SK-N-SH (cell line): Measurements from ENCODE around the gene CD86. TPM values are rescaled to one million over a fixed set of nuclear protein-coding genes. Genes with fewer than 3 reads are reported as not detected.

Experiments used
- CTCF ChIA-PET: fragments of 300-600, 350-600 bp; formaldehyde crosslinking; extraction: SDS; loops from one replicate; lab custom pipeline; 2021; lab: Yijun Ruan, JAX
- POLR2A ChIA-PET: fragments of 350-600 bp; sonication (Branson Sonifier 250); formaldehyde crosslinking; extraction: SDS; loops from one replicate; lab custom pipeline; 2020; ENCODE audit warnings: antibody characterized with exemption, inconsistent platforms; lab: Yijun Ruan, JAX
- DNase-seq: peaks from one replicate; pipeline ENCODE4 v3.0.0; 2012
- H2AFZ ChIP-seq: fragments of 200-600 bp; sonication (generic); 2 replicates; pipeline ENCODE4 v1.8.1; 2016; ENCODE audit warnings: antibody characterized with exemption, mild to moderate bottlenecking, low read depth
- H3F3A ChIP-seq: fragments of 200-600 bp; sonication (generic); replicated peaks from 2 replicates; pipeline ENCODE3; 2016; ENCODE audit warnings: antibody characterized with exemption, mild to moderate bottlenecking; ENCODE audit not compliant: insufficient read depth
- H3K27ac ChIP-seq, 2 experiments: fragments of 200-500 bp in 1 of 2; fragments of 200-600 bp in 1 of 2; sonication (Bioruptor generic) in 1 of 2; sonication (generic), shearing (Covaris generic) in 1 of 2; 2 replicates each; pipeline versions ENCODE4 v1.5.1 to v1.6.1; 2014 to 2016; ENCODE audit warnings: low read depth in 2 of 2, inconsistent platforms in 1 of 2, low read length in 1 of 2, mild to moderate bottlenecking in 1 of 2, mixed read lengths in 1 of 2
- H3K27me3 ChIP-seq: fragments of 200-600 bp; sonication (generic), shearing (Covaris generic); 2 replicates; pipeline ENCODE4 v1.6.1; 2016; ENCODE audit warnings: mixed run types; ENCODE audit not compliant: insufficient read depth
- H3K36me3 ChIP-seq, 2 experiments: fragments of 200-500 bp in 1 of 2; fragments of 200-600 bp in 1 of 2; sonication (Bioruptor generic) in 1 of 2; sonication (generic) in 1 of 2; replicated peaks in 1 of 2; 2 replicates each; pipeline versions ENCODE3 to v1.5.1; 2014 to 2016; ENCODE audit warnings: low read length in 1 of 2, mild to moderate bottlenecking in 1 of 2; ENCODE audit not compliant: insufficient read depth in 2 of 2, control insufficient read depth in 1 of 2
- H3K4me1 ChIP-seq, 2 experiments: fragments of 200-500 bp in 1 of 2; fragments of 200-600 bp in 1 of 2; sonication (Bioruptor generic) in 1 of 2; sonication (generic), shearing (Covaris generic) in 1 of 2; 2 replicates each; pipeline versions ENCODE4 v1.5.1 to v1.6.1; 2014 to 2016; ENCODE audit warnings: low read depth in 1 of 2, low read length in 1 of 2, mixed run types in 1 of 2; ENCODE audit not compliant: insufficient read depth in 2 of 2, control insufficient read depth in 1 of 2
- H3K4me2 ChIP-seq: fragments of 200-600 bp; sonication (generic), shearing (Covaris generic); 2 replicates; pipeline ENCODE4 v1.6.1; 2017; ENCODE audit warnings: mixed run types
- H3K4me3 ChIP-seq, 2 experiments: fragments of 200-500 bp in 1 of 2; fragments of 200-600 bp in 1 of 2; sonication (Bioruptor generic) in 1 of 2; sonication (generic), shearing (Covaris generic) in 1 of 2; 2 replicates each; pipeline versions ENCODE4 v1.5.1 to v1.8.1; 2014 to 2016; ENCODE audit warnings: low read depth in 2 of 2, inconsistent platforms in 1 of 2, low read length in 1 of 2, mild to moderate bottlenecking in 1 of 2, mixed read lengths in 1 of 2, moderate library complexity in 1 of 2
- H3K79me2 ChIP-seq: fragments of 200-600 bp; sonication (generic); 2 replicates; pipeline ENCODE4 v1.8.1; 2017; ENCODE audit warnings: mild to moderate bottlenecking; ENCODE audit not compliant: insufficient read depth
- H3K9ac ChIP-seq: fragments of 200-600 bp; sonication (generic); 2 replicates; pipeline ENCODE4 v1.6.1; 2017; ENCODE audit warnings: mixed run types
- H3K9me2 ChIP-seq: fragments of 200-600 bp; sonication (generic); 2 replicates; pipeline ENCODE4 v1.6.1; 2017; ENCODE audit warnings: mixed run types
- H3K9me3 ChIP-seq: fragments of 200-600 bp; sonication (generic); 2 replicates; pipeline ENCODE4 v1.6.1; 2017; ENCODE audit warnings: mixed run types, mild to moderate bottlenecking, moderate library complexity
- H4K20me1 ChIP-seq: fragments of 200-600 bp; sonication (generic); 2 replicates; pipeline ENCODE4 v1.6.1; 2017; ENCODE audit warnings: mild to moderate bottlenecking, mixed run types; ENCODE audit not compliant: insufficient read depth
- CHD2 ChIP-seq: fragments of 150-350 bp; IDR thresholded peaks from 2 replicates; pipeline ENCODE4 v1.6.1; 2018; ENCODE audit warnings: low read length; ENCODE audit not compliant: partially characterized antibody
- CTCF ChIP-seq: fragments of 200-600 bp; sonication (generic); IDR thresholded peaks from 2 replicates; pipeline ENCODE4 v1.6.1; 2017; ENCODE audit warnings: antibody characterized with exemption, mild to moderate bottlenecking, moderate library complexity
- ELF1 ChIP-seq: IDR thresholded peaks from 2 replicates; pipeline ENCODE4 v1.4.0; 2012
- EP300 ChIP-seq, 2 experiments: IDR thresholded peaks; 2 replicates each; pipeline versions ENCODE4 v1.4.0 to v1.6.1; 2012; ENCODE audit warnings: borderline replicate concordance in 1 of 2, low read depth in 1 of 2, low read length in 1 of 2
- EZH2phosphoT487 ChIP-seq: fragments of 200-600 bp; sonication (generic); IDR thresholded peaks from 2 replicates; pipeline ENCODE4 v1.6.1; 2017; ENCODE audit warnings: low read depth, mixed run types, mild to moderate bottlenecking, antibody characterized with exemption, moderate library complexity, borderline replicate concordance
- GATA2 ChIP-seq: sonication (generic); formaldehyde crosslinking; IDR thresholded peaks from 2 replicates; pipeline ENCODE4 v1.5.0; 2020; ENCODE audit warnings: mild to moderate bottlenecking, missing genetic modification reagents
- JUND ChIP-seq: IDR thresholded peaks from 2 replicates; pipeline ENCODE4 v1.4.0; 2012
- MEF2A ChIP-seq: IDR thresholded peaks from 2 replicates; pipeline ENCODE4 v1.4.0; 2012; ENCODE audit warnings: low read depth, borderline replicate concordance
- PBX3 ChIP-seq: IDR thresholded peaks from 2 replicates; pipeline ENCODE4; 2012
- POLR2AphosphoS5 ChIP-seq: IDR thresholded peaks from 2 replicates; pipeline ENCODE4 v1.6.1; 2012; ENCODE audit warnings: low read depth, low read length
- REST ChIP-seq: IDR thresholded peaks from 2 replicates; pipeline ENCODE4 v1.6.1; 2012; ENCODE audit warnings: mild to moderate bottlenecking, low read depth, low read length, moderate library complexity
- SIN3A ChIP-seq: IDR thresholded peaks from 2 replicates; pipeline ENCODE4 v1.6.1; 2012; ENCODE audit warnings: low read depth, mild to moderate bottlenecking, low read length, moderate library complexity, borderline replicate concordance
- SMC3 ChIP-seq: IDR thresholded peaks from 2 replicates; pipeline ENCODE4 v1.6.1; 2012; ENCODE audit warnings: low read depth, low read length, improper control_type of control experiment
- TAF1 ChIP-seq: IDR thresholded peaks from 2 replicates; pipeline ENCODE4 v1.6.1; 2012; ENCODE audit warnings: low read depth, mild to moderate bottlenecking, low read length, moderate library complexity, borderline replicate concordance
- USF1 ChIP-seq: IDR thresholded peaks from 2 replicates; pipeline ENCODE4 v1.4.0; 2012; ENCODE audit warnings: low read depth, borderline replicate concordance
- USF2 ChIP-seq: fragments of 150-350 bp; IDR thresholded peaks from 2 replicates; pipeline ENCODE4 v1.6.1; 2017; ENCODE audit warnings: antibody characterized with exemption, low read length, low read depth, borderline replicate concordance
- YY1 ChIP-seq: IDR thresholded peaks from 2 replicates; pipeline ENCODE4 v1.4.0; 2012; ENCODE audit warnings: low read depth, mild to moderate bottlenecking
- WGBS: methylation state at CpG from one replicate; pipeline ENCODE4 v1.1.6; 2017; ENCODE audit warnings: low lambda C conversion rate; 5-methylcytosine and 5-hydroxymethylcytosine counted together
- polyA plus RNA-seq, 3 experiments: library from polyadenylated mRNA; depleted of rRNA; stranded (reverse); fragments of >200 nt; gene quantifications; 2 replicates each; pipeline ENCODE4 v1.2.3, GENCODE V29; 2012

Gene CD86
- polyA plus RNA-seq, 1 of the 3 experiments (the other 2 are of a cell fraction): not detected

GRCh38 chr3:122097141-122097540 lies 42.0 kb downstream of the CD86 start:
- H3K9ac ChIP-seq: no peak overlapping the region
- no peak for TF ChIP-seq USF1
- no peak for TF ChIP-seq CTCF
- no peak for TF ChIP-seq EZH2phosphoT487
- WGBS: 2% methylated on average over 3 of the region's 3 CpGs
- H4K20me1 ChIP-seq: no peaks in the 10 kb centered on the region
- H3K4me1 ChIP-seq: no peaks in the 10 kb centered on the region
- H3F3A ChIP-seq: no peaks in the 10 kb centered on the region
- H3K9me3 ChIP-seq: no peaks in the 10 kb centered on the region
- no peaks in the 10 kb centered on the region for H3K36me3 ChIP-seq
- no peak overlapping the region for H3K27ac ChIP-seq
- no peak overlapping the region for H3K4me2 ChIP-seq
- H3K9me2 ChIP-seq: no peaks in the 10 kb centered on the region
- DNase-seq: no peak
- H3K4me3 ChIP-seq: no peak overlapping the region
- H3K27me3 ChIP-seq: peaks cover 13% of the 10 kb centered on the region; the same call in 1 of the 2 replicates
- ChIA-PET CTCF (no interaction called here), POLR2A (no interaction called here)
- H2AFZ ChIP-seq: no peak overlapping the region
- H3K79me2 ChIP-seq: no peaks in the 10 kb centered on the region

GRCh38 chr3:122098611-122099010 lies 43.4 kb downstream of the CD86 start:
- H3K4me3 ChIP-seq: no peak overlapping the region
- H3K9me3 ChIP-seq: no peaks in the 10 kb centered on the region
- no peak overlapping the region for H2AFZ ChIP-seq
- 9% methylated on average over 2 of the region's 2 CpGs for WGBS
- CTCF ChIA-PET: no interaction called here
- no peaks in the 10 kb centered on the region for H3K4me1 ChIP-seq
- DNase-seq: no peak
- no peak overlapping the region for H3K4me2 ChIP-seq
- H3K9me2 ChIP-seq: no peaks in the 10 kb centered on the region
- POLR2A ChIA-PET: no interaction called here
- H3K36me3 ChIP-seq: no peaks in the 10 kb centered on the region
- H3K27ac ChIP-seq: no peak overlapping the region
- H3F3A ChIP-seq: no peaks in the 10 kb centered on the region
- H4K20me1 ChIP-seq: no peaks in the 10 kb centered on the region
- H3K9ac ChIP-seq: no peak overlapping the region
- no peaks in the 10 kb centered on the region for H3K79me2 ChIP-seq
- peaks cover 13% of the 10 kb centered on the region; the same call in 1 of the 2 replicates for H3K27me3 ChIP-seq
- no peak for TF ChIP-seq GATA2
- no peak for TF ChIP-seq USF2
- TF ChIP-seq ELF1: no peak
- TF ChIP-seq PBX3: no peak
- TF ChIP-seq MEF2A: no peak
- no peak for TF ChIP-seq JUND
- TF ChIP-seq EP300 (IDR thresholded peaks at IDR 0.05; ENCODE audit: borderline replicate concordance in 1 of 2, low read depth in 1 of 2, low read length in 1 of 2): no peak
- no peak for TF ChIP-seq CTCF
- no peak for TF ChIP-seq CHD2
- TF ChIP-seq SMC3: no peak
- no peak for TF ChIP-seq YY1
- TF ChIP-seq REST: no peak
- no peak for TF ChIP-seq POLR2AphosphoS5
- no peak for TF ChIP-seq SIN3A
- TF ChIP-seq TAF1: no peak
